NCI-H2081 (cell line): ENCODE results near the gene PRPF31.
"Not testable (repeated sequence)": the region's sequence is repeated elsewhere in the genome, so short reads cannot be mapped to it uniquely, and the experiment has no call there.

Experiments
- DNase-seq, 2 experiments: peaks; one replicate each; lab custom pipeline; 2025; lab: John Stamatoyannopoulos, UW

PRPF31 gene

GRCh38 chr19:54162884-54163283 lies 47.3 kb downstream of the PRPF31 start:
- no peak for DNase-seq

- DNase-seq = peak; percentile 12 to 16
These were observed 49.0 kb downstream of the PRPF31 start for GRCh38 chr19:54164369-54165068.

DNA sequence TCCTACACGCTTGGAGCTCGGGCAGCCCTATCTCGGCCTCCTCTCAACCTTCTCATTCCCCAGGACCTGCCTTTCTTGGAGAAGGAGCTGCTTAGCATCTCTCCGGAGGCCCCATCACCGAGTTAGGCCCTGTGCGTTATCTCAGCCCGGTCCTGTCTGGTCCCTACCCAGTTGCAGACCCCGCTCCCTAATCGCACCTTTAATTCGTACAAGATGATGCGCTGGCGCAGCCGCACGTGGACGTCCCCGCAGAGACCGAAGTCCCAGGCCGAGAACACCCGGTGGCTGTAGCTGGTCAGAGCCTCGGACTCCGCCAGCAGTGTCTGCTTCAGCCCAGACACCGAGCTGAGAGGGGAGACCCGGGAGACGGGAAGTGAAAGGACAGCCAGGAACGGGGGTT lies 49.7 kb downstream of the PRPF31 start:
- DNase-seq = no peak

- peak; percentile 72 to 84 for DNase-seq
These were observed 52.8 kb downstream of the PRPF31 start for GRCh38 chr19:54168174-54168917.

DNA sequence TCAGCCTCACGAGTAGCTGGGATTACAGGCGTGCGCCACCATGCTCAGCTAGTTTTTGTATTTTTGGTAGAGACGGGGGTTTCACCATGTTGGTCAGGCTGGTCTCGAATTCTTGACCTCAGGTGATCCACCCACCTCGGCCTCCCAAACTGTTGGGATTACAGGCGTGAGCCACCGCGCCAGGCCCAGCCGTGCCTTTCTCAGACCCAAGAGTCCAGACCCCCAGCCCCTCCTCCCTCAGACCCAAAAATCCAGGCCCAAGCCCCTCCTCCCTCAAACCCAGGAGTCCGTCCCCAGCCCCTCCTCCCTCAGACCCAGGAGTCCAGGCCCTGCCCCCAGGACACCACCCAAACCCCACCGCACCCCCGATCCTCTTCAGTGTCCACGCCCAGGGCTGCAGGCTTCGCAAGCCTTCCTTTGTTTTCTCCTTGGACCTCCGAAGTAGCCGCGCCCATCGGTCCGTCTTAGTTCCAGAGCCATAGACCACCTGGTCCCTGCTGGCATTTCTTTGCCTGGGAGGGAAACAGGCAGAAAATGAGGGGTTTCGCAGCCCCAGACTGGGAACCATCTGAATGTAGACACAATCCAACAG lies 53.7 kb downstream of the PRPF31 start:
- DNase-seq = no peak

GRCh38 chr19:54171736-54172431 lies 56.3 kb downstream of the PRPF31 start:
- not testable (repeated sequence) for DNase-seq

GRCh38 chr19:54172471-54173358 lies 57.2 kb downstream of the PRPF31 start, which contains the start of gene TMC4:
Gene TMC4, minus strand, starts transcription at chr19:54173160. Its CDS starts 43 bp downstream, at chr19:54173117.
- peak; percentile 79 to 84 for DNase-seq

GRCh38 chr19:54173359-54173699 lies 57.8 kb downstream of the PRPF31 start:
- no peak for DNase-seq

DNA sequence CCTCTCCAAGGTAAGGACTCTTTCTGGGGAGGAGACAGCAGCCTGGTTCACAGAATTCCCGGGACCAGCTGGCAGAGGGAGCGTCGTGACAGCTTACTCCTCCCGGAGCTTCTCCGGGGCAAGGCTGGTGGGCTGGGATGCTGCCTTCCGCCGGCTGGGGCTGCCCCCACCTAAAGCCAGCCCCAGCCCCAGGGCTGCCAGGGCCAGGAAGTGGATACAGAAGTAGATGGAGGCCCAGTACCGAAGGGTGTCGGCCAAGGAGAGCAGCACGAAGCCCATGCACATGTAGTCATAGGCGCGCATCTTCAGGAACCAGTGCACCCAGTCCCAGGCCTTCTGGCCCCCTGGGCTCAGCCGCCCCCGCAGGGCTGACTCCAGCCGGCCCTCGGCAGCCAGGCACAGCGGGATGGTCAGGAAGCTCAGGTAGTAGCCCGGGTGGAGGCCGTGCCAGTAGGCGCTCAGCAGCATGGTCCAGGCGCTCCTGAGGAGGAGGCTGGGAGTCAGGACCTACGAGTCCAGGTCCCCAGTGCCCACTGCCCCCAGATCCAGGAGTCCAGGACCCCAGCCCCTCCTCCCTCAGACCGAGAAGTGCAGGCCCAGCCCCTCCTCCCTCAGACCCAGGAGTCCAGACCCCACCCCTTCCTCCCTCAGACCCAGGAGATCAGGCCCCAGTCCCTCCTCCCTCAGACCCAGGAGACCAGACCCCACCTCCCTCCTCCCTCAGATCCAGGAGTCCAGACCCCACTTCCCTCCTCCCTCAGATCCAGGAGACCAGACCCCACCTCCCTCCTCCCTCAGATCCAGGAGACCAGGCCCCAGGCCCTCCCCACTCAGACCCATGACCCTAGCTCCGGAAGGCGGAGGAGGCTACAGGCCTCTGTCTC lies 58.6 kb downstream of the PRPF31 start:
- DNase-seq = no peak

- peak; percentile 69 to 71 for DNase-seq
These were observed 63.2 kb downstream of the PRPF31 start for GRCh38 chr19:54178581-54179261.

GRCh38 chr19:54179262-54179852 lies 63.8 kb downstream of the PRPF31 start:
- DNase-seq = no peak

- peak; percentile 41 to 55 for DNase-seq
These were observed 64.4 kb downstream of the PRPF31 start for GRCh38 chr19:54179921-54180461.

DNA sequence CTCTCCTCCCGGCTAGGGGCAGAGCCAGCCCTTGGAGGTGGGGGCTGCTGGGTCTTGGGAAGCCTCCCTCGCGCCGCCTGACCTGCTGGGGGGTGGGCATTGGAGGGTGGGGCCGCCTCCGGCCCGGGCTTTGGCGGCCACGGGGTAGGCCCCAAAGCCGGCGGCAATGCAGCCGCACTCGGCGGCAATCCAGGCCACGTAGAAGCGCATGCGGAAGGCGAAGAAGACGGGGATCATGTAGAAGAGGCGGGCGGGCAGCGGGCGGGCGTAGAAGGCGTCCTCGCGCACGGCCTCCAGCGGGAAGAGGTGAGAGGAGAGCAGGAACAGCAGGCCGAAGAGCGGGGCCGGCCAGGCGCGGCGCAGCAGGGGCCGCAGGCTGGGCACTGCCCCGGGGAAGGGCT lies 65.1 kb downstream of the PRPF31 start:
- no peak for DNase-seq
